Stimulated activated CD4-positive, alpha-beta T cell treated with anti-CD3 and anti-CD28 coated beads, Interleukin-1b, Interleukin-23, amount 100 ng/mL, for 1 hour (primary cell): Measurements from ENCODE around the gene LCE3E.

ENCODE experiments used
- DNase-seq, 2 donors: peaks; one replicate each; pipeline ENCODE4 v3.0.0-alpha.2; 2020; ENCODE audit warnings: low read depth in 2 of 2

LCE3E gene

DNA sequence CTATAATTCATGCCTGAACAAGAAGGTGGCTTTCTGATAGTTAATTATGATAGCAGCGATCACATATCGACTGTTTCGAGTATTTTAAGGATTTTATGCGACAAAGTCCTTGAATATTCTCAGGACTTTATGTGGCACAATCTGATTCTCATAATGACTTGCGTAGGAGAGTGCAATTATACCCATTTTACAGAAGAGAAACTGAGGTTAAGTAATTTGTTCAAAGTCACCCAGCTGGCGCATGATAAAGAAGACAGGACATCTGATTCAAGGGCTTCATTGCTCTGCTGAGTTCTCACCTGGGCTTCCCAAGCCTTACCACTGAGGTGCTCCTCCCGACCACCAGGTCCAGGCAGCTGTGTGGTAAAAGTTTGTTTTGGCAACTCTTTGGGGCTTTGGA lies 50.5 kb downstream of the LCE3E start:
- DNase-seq, result no peak
